Mesodermal cell (in vitro differentiated cells): Measurements from ENCODE around the gene CLEC3B.
"Not testable (repeated sequence)": the region's sequence is repeated elsewhere in the genome, so short reads cannot be mapped to it uniquely, and the experiment has no call there.

ENCODE experiments used
- H3K27ac ChIP-seq: 2 replicates; pipeline ENCODE4 v1.7.0; 2013; ENCODE audit warnings: mild to moderate bottlenecking, low read depth, low read length, moderate library complexity; ENCODE audit not compliant: severe bottlenecking
- H3K36me3 ChIP-seq: 2 replicates; pipeline ENCODE4 v1.7.1; 2013; ENCODE audit warnings: mild to moderate bottlenecking, low read length, moderate library complexity; ENCODE audit not compliant: control insufficient read depth, insufficient read depth
- H3K4me1 ChIP-seq: one replicate; pipeline ENCODE4 v1.7.1; 2013; ENCODE audit warnings: mild to moderate bottlenecking, low read length; ENCODE audit not compliant: insufficient read depth, control insufficient read depth, poor library complexity, severe bottlenecking
- H3K4me3 ChIP-seq: 2 replicates; pipeline ENCODE4 v1.7.0; 2013; ENCODE audit warnings: low read length, control low read depth, mild to moderate bottlenecking; ENCODE audit not compliant: insufficient read depth, poor library complexity, severe bottlenecking; ENCODE audit errors: extremely low read depth
- H3K9me3 ChIP-seq: 2 replicates; pipeline ENCODE4 v1.7.1; 2013; ENCODE audit warnings: mild to moderate bottlenecking, low read length, moderate library complexity; ENCODE audit not compliant: control insufficient read depth
- WGBS, 2 experiments: methylation state at CpG; one replicate each; pipeline ENCODE4 v1.1.5; 2013; ENCODE audit warnings: missing lambda C conversion rate in 2 of 2; ENCODE audit not compliant: insufficient coverage in 2 of 2; 5-methylcytosine and 5-hydroxymethylcytosine counted together

CLEC3B gene

DNA sequence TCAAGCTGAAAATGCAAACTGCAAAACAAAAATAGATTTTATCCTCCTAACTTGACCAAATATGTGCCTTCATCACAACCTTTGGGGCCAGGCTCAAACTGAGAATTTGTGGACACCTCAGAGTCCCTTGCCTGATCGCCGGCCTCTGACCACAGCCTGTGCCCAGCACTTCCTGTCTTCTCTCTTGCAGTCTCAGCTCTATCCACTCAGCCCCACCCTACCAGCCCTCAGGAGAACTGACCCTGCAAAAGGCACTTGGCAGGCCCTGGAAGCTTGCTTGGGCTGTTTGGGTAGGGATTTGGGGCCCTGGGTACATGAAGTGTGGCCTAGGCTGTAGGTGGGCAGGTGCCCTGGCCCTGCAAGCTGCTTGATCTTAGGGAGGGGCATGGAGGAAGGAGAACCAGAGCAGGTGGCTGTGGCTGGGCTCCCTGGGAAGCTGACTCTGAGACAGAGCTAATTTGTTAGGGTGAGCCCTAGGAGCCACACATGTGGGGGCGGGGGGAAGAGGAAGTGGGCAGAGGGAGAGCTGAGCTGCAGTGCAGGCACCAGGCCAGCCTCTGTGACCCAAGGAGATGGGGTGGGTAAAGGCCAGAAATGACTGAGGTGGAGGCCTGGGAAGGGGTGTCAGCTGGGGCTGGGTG, 8.6 kb downstream of the CLEC3B start:
- Histone ChIP-seq H3K9me3 (no peaks in the 10 kb centered on the region), H3K4me1 (peaks cover 8% of the 10 kb centered on the region), H3K4me3 (no peak overlapping the region), H3K27ac (no peak overlapping the region), H3K36me3 (no peaks in the 10 kb centered on the region)
- 86% methylated on average over 3 of the region's 3 CpGs; no CpG with 5 or more reads in 1 of the 2 experiments for WGBS, 2 experiments

DNA sequence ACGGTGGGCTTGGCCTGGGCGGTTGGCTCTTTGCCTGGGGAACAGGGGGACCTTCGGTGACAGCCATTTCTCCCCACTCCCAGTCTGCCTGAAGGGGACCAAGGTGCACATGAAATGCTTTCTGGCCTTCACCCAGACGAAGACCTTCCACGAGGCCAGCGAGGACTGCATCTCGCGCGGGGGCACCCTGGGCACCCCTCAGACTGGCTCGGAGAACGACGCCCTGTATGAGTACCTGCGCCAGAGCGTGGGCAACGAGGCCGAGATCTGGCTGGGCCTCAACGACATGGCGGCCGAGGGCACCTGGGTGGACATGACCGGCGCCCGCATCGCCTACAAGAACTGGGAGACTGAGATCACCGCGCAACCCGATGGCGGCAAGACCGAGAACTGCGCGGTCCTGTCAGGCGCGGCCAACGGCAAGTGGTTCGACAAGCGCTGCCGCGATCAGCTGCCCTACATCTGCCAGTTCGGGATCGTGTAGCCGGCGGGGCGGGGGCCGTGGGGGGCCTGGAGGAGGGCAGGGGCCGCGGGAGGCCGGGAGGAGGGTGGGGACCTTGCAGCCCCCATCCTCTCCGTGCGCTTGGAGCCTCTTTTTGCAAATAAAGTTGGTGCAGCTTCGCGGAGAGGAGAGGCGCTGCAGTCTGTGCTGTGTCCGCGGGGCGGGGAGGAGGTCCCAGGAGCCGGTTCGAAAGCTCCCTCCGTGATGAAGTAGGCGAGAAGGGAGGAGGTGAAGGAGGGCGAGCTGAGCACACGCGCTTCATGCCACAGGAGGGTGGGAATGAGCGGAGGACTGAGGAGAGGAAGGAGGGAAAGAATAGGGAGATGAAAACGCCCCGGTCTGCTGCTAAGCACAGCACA, 9.6 kb downstream of the CLEC3B start:
- 25 to 42% methylated on average over 39 to 53 of the region's 64 CpGs for WGBS, 2 experiments
- peak overlapping the region; percentile 24 for H3K4me3 ChIP-seq
- H3K4me1 ChIP-seq = peaks cover 8% of the 10 kb centered on the region

DNA sequence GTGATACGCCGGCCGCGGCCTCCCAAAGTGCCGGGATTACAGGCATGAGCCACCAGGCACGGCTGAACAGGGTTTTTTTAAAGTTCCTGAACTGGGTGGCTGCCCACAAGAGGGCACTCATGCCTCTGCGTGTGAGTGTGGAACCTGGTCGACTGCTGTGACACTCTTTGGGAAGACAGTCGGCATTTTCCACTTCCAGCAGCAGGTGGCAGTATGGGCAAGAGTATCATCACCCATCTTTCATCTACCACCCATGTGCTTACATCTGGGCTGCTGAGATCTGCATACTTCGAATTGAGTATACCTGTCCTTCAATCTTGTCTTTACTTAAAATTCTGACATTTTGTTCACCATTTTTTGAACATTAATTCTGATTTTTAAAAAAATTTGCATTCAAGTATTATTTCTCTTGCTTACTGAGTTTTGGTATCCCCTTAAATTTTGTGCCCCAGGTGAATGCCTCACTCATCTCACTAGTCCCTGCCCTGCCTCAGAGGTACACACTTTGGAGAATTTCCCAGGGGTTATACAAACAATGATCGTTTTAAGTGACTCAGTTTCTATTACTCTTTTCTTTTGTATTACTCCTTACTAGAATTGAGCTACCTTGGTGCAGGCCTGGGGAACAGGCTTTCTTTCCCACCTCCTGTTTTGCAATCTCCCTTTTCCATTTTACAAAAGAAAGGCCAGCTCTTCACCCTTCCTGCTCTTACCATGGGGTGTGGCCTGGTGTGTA, 11.8 kb downstream of the CLEC3B start:
- Histone ChIP-seq H3K4me3 (no peak overlapping the region), H3K36me3 (no peaks in the 10 kb centered on the region), H3K4me1 (peaks cover 18% of the 10 kb centered on the region), H3K9me3 (no peaks in the 10 kb centered on the region), H3K27ac (no peak overlapping the region)
- 4 to 13% methylated on average over 9 to 11 of the region's 11 CpGs for WGBS, 2 experiments

More for the DNA sequence above, 9.6 kb downstream of the CLEC3B start:
- no peak overlapping the region for H3K27ac ChIP-seq
- no peaks in the 10 kb centered on the region for H3K36me3 ChIP-seq
- no peaks in the 10 kb centered on the region for H3K9me3 ChIP-seq

DNA sequence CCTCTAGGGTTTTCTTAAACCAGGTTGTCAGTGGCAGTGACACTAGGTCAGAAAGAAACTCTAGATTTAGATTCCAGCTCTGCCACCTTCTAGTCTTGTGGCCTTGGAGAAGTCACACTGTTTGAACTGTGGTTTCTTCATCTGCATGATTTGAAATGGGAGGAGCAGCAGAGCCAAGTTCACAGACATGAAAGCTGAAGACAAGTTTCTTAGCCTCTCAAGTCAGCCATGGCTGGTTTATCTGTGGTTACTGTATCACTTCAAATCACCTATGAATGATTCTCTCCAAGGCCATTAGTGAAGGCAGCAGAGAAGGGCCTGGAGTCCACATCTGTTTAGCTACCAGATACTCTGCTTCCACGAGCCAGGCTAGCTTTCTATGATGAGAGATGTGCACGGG, 15.6 kb downstream of the CLEC3B start:
- no peaks in the 10 kb centered on the region for H3K36me3 ChIP-seq

DNA sequence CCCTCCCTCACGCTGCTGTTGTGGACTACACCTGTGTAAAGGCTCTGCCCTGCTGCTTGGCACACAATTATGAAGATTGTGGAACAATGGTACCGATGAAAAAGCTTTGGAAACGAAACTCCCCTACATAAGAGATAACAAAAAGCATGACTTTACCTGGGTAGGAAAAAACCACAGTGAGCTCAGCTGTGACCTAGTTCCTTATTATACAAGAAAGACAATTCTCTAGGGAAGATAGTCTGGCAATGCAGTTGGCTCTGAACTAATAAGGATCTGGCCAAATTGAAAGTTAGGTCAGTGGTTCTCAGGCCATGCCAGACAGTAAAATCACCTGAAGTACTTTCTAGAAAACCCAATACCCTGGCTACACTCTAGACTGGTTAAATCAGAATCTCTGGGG, 16.1 kb downstream of the CLEC3B start:
- no peak overlapping the region for H3K27ac ChIP-seq
- H3K9me3 ChIP-seq = no peaks in the 10 kb centered on the region
- WGBS, 2 experiments = 92% methylated on average over 2 of the region's 3 CpGs; no CpG with 5 or more reads in 1 of the 2 experiments
- H3K4me3 ChIP-seq = no peak overlapping the region
- H3K36me3 ChIP-seq = no peaks in the 10 kb centered on the region
- peaks cover 30% of the 10 kb centered on the region for H3K4me1 ChIP-seq

More for the DNA sequence above, 15.6 kb downstream of the CLEC3B start:
- 85 to 95% methylated on average over 2 of the region's 2 CpGs for WGBS, 2 experiments
- Histone ChIP-seq H3K9me3 (no peaks in the 10 kb centered on the region), H3K4me3 (no peak overlapping the region), H3K27ac (no peak overlapping the region), H3K4me1 (peaks cover 30% of the 10 kb centered on the region)

DNA sequence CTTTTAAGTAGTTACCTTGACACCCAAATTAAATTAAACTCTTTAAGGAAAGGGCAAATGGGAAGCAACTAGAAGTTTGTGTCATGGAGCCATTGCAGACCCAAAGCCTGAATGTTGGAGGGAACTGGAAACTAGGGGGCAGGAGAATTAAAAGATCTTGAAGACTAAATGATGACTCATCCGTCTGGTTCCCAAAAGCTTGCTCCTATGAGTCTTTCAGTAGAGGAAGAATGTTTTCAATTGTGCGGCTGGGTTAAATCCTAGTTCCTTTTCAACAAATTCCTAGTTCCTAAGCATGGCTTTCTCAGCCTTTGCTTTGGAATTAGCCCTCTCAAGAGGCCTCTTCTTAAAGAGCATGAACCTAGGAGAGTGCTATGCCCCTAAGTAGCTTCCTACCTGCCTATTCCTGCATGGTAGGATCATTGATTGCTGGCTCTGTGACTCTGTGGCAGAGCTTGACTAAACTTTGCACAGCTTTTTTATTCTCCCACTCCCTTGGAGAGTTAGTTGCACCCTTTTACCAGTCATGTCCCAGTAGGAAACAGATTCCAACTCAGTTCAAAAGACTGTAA, 17.7 kb downstream of the CLEC3B start:
- 53 to 67% methylated on average over 2 of the region's 2 CpGs for WGBS, 2 experiments
- Histone ChIP-seq H3K9me3 (no peaks in the 10 kb centered on the region), H3K36me3 (no peaks in the 10 kb centered on the region), H3K4me3 (no peak overlapping the region), H3K27ac (peak overlapping the region; percentile 68), H3K4me1 (peaks cover 30% of the 10 kb centered on the region)

DNA sequence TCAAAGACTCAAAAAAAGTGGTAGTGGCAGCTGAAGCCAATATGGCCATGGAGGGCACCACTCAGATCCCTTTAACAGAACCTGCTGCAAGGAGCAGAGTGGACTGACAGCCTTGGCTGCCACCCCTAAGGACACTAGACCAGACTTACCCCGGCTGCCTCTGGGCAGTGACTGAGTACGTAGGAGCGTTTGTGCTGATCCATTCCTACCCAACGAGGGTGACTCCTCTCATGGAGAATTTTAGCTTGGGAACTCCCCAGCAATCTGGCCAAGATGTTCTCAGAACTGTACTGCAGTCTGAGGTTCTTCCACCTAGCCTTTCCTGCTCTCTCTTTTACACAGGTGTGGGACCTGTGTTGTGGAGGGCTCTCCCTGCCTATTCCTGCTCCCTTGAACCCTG, 22.1 kb downstream of the CLEC3B start:
- no peaks in the 10 kb centered on the region for H3K36me3 ChIP-seq
- no peaks in the 10 kb centered on the region for H3K9me3 ChIP-seq
- peaks cover 20% of the 10 kb centered on the region for H3K4me1 ChIP-seq
- no peak overlapping the region for H3K4me3 ChIP-seq
- no peak overlapping the region for H3K27ac ChIP-seq
- WGBS, 2 experiments = 88 to 100% methylated on average over 4 of the region's 4 CpGs

DNA sequence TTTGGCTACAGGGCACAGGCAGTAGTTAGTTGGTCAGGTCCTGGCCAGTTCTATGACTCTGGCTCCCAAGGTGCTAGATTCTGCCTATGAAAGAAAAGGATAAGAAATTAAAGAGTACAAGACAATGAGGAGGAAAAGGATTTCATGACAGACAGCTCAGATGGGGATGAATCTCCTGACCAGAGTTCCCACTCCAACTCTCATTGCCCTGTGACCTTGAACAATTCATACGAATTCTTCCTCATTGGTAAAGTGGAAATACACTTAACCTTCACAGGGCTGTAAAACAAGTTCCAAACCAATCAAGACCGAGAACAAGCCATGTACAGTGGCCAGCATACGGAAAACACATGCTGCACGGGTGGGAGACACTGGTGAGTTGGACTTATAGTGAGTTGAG, 23.7 kb downstream of the CLEC3B start:
- Histone ChIP-seq H3K4me1 (peaks cover 19% of the 10 kb centered on the region), H3K9me3 (no peaks in the 10 kb centered on the region), H3K27ac (no peak overlapping the region), H3K4me3 (no peak overlapping the region), H3K36me3 (no peaks in the 10 kb centered on the region)
- WGBS, 2 experiments = 85 to 100% methylated on average over 2 to 3 of the region's 4 CpGs

DNA sequence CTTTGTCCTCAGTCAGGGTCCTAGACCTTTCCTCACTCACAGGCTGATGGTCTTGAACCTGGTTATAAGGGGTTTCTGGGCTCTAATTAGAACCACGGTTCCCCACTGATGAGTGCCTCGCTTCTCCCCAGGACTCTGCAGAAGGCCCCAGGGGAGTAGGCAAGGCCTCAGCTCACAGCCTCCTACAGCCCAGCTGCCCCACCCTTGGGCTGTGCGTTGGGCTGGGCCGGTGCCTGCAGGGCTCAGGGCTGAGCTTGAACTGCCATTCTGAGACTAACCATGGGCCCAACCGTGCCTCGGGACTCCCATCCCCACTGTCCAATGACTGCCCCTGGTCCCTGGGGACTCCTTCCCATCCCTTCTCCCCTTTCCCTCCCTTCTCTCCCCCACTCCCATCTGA, 25.6 kb downstream of the CLEC3B start:
- 84 to 92% methylated on average over 4 to 6 of the region's 6 CpGs for WGBS, 2 experiments
- Histone ChIP-seq H3K36me3 (no peaks in the 10 kb centered on the region), H3K4me1 (peaks cover 20% of the 10 kb centered on the region)

DNA sequence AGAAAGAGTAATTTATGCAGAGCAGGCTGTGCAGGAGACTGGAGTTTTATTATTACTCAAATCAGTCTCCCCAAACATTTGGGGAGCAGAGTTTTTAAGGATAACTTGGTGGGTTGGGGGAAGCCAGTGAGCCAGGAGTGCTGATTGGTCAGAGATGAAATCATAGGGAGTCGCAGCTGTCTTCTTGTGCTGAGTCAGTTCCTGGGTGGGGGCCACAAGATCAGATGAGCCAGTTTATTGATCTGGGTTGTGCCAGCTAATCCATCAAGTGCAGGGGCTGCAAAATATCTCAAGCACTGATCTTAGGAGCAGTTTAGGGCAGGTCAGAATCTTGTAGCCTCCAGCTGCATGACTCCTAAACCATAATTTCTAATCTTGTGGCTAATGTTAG, 27.7 kb downstream of the CLEC3B start:
- H3K27ac ChIP-seq, H3K4me3 ChIP-seq, H3K36me3 ChIP-seq, H3K9me3 ChIP-seq: not testable (repeated sequence)
- peaks cover 23% of the 10 kb centered on the region for H3K4me1 ChIP-seq
- WGBS, 2 experiments = 89 to 100% methylated on average over 1 of the region's 1 CpG

More for the DNA sequence above, 25.6 kb downstream of the CLEC3B start:
- Histone ChIP-seq H3K4me3 (no peak overlapping the region), H3K27ac (no peak overlapping the region), H3K9me3 (no peaks in the 10 kb centered on the region)
